LNCAP (cell line): ENCODE results near the gene LRP1B.

ENCODE experiments used
- TF ChIP-seq, protein P1 (sequence below): fragments of 450-650 bp; IDR thresholded peaks from 2 replicates; pipeline ENCODE4 v1.5.1; 2017; ENCODE audit warnings: mild to moderate bottlenecking

LRP1B gene

GRCh38 chr2:142041105-142041504, 89.7 kb downstream of the LRP1B start:
- TF ChIP-seq, protein P1, sequence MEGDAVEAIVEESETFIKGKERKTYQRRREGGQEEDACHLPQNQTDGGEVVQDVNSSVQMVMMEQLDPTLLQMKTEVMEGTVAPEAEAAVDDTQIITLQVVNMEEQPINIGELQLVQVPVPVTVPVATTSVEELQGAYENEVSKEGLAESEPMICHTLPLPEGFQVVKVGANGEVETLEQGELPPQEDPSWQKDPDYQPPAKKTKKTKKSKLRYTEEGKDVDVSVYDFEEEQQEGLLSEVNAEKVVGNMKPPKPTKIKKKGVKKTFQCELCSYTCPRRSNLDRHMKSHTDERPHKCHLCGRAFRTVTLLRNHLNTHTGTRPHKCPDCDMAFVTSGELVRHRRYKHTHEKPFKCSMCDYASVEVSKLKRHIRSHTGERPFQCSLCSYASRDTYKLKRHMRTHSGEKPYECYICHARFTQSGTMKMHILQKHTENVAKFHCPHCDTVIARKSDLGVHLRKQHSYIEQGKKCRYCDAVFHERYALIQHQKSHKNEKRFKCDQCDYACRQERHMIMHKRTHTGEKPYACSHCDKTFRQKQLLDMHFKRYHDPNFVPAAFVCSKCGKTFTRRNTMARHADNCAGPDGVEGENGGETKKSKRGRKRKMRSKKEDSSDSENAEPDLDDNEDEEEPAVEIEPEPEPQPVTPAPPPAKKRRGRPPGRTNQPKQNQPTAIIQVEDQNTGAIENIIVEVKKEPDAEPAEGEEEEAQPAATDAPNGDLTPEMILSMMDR: no peak

- TF ChIP-seq, protein P1: no peak
Observed at GRCh38 chr2:142040556-142040955, 90.3 kb downstream of the LRP1B start.

DNA sequence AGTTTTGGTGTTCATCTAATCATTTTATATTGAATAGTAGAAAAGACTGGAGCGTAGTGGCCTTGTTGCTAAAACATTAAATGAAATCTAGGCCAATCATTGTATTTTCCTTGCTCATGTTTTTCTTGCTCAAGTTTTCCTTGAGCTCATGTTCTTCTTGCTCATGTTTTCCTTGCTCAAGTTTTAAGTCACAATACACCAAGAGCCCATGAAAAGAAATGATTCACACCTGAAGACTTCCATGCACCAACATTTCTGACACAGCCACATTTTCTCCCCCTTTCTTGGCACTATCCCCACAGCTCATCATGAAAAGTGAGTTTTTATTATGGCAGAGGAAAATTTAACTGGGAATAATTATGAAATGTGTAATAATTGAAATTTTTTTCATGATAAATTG, 92.0 kb downstream of the LRP1B start:
- TF ChIP-seq, protein P1: no peak

DNA sequence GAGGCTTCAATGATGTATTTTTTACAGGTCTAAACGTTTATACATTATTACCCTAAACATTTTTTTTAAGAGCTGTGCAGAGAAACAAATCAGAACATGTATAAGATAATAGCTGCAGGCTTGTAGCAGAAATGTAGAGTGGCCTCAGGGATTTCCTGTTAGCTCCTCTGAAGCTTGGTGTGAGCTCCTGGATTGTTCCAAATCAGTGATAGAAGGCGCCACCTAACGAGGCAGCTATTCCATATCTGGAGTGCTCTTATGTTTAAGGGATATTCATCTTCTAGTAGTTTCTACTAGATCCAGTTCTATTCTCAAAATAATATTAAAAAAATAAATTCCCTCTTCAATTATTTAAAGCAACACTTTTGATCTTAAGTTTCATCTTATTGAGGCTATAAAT, 93.1 kb downstream of the LRP1B start:
- TF ChIP-seq, protein P1: peak; percentile 22; the same call in 1 of the 2 replicates

DNA sequence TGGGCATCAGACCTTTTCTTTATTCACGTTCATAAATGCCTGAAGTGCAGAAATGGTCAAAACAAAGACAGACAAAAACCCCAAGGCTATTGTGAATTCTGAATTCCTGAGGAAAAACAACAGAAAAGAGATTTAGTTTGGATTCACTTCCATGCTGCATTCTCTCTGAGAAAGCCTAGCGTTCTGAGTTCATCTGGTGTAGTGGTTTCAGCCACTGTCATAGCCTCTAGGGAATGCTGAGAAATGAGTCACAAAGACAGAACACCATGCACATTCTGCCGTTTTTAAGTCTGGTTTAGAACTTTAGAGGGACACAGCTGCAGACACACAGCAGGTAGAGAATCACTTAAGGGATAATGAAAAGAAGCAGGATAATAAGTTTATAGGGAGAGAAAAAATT, 93.8 kb downstream of the LRP1B start:
- TF ChIP-seq, protein P1: no peak

GRCh38 chr2:142033393-142033792, 97.4 kb downstream of the LRP1B start:
- TF ChIP-seq, protein P1: no peak

- TF ChIP-seq, protein P1: no peak
Observed at GRCh38 chr2:142031656-142032055, 99.2 kb downstream of the LRP1B start.

GRCh38 chr2:142030735-142031134, 100.1 kb downstream of the LRP1B start:
- TF ChIP-seq, protein P1: no peak
